GM12801 (cell line): ENCODE results near the gene RTN4R.

Experiments
- TF ChIP-seq, protein P1 (sequence below): IDR thresholded peaks from one replicate; pipeline ENCODE4 v1.5.1; 2011; ENCODE audit warnings: control low read depth; ENCODE audit not compliant: insufficient read length; ENCODE audit errors: extremely low read depth

The RTN4R gene

DNA sequence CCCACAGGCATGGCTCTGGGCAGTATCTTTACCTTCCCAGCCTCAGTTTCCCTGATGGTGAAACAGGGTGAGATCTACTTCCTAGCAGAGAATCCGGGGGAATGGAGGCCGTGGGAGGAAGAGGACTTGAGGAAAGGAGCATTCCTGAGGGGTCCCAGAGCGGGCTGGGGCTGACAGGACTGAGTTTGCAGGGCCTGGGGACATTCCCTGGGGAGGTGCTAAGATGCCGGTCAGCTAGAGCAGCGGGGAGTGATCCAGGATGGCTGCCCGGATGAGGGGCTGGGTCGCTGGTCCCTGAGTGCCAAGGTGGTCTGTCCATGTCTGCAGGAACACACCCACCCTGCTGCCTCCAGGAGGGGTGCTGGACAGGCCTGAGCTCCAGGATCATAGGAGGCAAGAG, 8.3 kb upstream of the RTN4R start:
- TF ChIP-seq, protein P1, sequence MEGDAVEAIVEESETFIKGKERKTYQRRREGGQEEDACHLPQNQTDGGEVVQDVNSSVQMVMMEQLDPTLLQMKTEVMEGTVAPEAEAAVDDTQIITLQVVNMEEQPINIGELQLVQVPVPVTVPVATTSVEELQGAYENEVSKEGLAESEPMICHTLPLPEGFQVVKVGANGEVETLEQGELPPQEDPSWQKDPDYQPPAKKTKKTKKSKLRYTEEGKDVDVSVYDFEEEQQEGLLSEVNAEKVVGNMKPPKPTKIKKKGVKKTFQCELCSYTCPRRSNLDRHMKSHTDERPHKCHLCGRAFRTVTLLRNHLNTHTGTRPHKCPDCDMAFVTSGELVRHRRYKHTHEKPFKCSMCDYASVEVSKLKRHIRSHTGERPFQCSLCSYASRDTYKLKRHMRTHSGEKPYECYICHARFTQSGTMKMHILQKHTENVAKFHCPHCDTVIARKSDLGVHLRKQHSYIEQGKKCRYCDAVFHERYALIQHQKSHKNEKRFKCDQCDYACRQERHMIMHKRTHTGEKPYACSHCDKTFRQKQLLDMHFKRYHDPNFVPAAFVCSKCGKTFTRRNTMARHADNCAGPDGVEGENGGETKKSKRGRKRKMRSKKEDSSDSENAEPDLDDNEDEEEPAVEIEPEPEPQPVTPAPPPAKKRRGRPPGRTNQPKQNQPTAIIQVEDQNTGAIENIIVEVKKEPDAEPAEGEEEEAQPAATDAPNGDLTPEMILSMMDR = no peak

DNA sequence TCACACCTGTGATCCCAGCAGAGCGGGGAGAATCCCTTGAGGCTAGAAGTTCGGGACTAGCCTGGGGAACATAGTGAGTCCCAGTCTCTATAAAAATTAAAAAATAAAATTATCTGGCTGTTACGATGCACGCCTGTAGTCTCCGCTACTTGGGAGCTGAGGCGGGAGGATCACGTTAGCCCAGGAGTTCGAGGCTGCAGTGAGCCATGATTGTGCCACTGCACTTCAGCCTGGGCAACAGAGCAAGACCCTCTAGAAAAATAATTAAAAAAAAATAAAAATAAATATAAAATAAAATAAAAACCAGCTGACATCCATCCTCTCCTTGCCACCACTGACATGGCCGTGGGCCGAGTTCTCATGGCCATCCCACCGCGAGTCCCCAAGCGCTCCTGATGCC, 7.7 kb upstream of the RTN4R start:
- TF ChIP-seq, protein P1 = no peak

DNA sequence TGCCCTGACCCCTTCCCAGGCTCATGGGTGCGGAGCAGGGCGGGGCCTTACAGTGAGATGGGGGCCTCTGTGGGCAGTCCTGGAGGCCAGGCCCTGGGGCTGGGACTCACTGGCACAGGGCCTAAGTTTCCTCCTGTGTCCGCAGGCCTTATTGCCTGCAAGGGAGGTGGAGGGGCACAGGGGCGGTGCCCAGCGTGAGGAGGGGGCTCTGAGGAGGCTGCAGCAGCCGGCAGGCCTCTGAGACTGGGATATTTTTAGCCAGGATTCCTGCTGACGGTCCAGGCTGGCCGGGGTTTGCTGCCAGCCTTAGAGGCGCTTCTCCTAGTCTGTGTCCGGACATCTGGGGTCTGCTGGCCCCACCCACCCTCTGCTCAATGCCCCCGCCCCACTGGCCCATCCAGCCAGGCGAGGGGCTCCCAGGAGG, 5.7 kb upstream of the RTN4R start:
- TF ChIP-seq, protein P1 = no peak

DNA sequence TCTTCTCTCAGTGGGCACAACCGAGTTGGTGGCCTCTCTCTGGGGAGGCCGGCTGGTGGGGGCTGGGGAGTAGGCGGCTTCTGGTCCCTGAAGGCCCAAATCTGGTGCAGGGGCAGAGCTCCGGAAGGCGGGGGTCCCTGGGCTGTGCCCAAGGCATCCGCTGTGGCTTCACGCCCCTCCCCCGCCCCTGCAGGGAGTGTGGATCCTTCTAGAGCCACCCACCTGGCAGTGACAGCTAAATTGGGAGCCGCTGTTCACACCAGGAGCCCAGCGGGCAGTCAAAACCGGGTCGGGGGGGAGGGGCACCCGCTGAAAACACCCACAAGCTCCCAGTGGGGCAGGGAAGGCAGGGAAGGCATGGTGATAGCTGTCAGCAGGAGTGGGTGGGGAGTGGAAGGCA, 4.6 kb upstream of the RTN4R start:
- TF ChIP-seq, protein P1 = no peak

DNA sequence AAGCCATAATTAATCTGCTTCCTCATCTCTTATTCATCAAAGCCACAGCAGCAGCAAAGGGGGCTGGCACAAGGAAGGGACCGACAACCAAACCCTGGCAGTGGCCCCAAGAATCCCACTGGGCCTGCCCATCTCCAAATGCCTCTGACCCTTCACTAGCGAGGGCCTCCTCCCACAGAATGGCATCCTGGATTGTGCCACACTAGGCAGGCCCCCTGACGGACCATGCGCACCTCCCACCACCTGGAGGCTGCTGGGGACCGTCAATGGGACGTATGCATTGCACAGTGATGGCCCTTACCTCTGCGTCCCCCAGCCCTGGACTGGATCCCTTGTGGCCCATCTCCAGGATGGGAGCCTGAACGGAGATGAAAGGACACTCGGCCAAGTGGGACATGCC, 4.1 kb upstream of the RTN4R start:
- TF ChIP-seq, protein P1 = no peak

DNA sequence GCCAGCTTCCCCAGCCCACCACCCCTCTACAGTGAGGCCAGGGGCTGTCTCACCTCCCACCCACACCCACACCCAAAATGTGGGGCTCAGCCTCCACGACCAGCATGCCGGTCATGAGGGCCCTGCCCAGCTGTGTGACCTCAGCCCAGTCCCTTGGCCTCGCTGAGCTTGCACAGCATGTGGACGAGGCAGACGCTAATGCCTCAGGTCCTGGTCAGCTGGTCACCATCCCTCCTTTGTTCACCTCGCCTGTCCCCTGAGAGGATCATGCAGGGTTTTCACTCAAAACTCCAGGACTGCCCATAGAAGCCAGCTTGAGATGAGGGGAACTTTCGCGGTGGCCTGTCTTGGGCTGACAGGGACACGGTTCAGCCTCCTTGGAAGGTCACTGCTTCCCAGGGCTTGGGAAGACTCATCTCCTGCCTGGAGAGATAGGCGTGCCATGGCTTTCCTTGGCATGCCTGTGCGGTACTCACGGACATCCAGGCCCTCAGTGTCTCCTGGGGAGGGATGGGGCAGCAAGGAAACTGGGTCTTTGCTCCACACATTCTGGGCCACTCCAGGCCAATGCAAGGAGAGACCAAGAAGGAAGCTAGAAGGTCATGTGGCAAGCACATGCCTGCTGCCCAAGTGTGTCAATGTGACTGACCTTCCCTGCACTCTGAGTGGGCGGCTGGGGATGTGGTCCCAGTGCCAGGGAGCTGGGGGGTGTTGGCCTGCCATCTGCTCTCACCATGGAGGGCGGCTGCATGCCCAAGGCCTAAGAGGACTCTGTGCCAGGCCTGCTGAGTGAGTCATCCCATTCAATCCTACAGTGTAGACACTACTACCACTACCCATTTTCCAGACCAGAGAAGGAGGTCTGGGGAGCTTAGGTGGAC, 3.2 kb upstream of the RTN4R start:
- TF ChIP-seq, protein P1 = no peak

DNA sequence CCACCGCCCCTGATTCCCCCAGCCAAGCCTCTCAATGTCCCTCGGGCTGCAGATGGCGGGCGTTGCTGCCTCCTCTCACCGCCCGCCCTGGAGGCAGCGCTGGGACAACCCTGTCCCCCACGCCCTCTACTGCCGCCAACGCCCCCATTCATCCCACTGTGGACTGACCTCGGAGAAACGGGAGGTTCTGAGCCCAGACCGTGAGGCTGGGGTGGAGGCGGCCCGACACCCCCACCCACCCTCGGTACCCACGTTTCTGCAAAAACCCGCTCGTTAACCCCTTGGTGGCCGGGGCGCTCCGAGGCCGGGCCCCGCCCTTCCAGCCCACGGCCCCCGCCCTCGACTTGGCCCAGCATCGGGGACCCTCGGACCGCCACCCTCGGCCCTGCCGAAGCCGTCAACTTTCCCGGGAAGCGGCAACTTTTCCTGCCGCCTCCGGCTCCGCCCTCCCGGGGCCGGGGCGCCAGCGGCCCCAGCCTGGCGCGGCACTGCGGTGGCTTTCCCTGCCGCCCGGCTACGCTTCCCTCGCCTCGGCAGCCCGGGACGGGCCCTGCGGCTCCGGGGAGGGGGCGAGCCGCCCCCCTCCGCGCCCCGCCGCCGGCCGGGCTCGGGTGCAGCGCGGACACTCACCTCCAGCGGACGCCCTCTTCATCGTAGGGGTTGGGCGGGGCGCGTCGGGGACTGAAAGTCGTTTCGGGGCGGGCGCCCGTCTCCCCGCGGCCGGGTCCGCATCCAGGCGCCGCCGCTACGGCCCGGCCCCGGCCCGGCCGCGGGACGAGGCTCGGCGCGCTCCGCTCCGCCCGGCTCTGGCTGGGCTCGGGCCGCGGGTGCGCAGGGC, 458 bp downstream of the RTN4R start:
- TF ChIP-seq, protein P1 = no peak
